Esophagus squamous epithelium (tissue), 5 donors: Measurements from ENCODE around the gene PVALEF. TPM values are rescaled to one million over a fixed set of nuclear protein-coding genes. Genes with fewer than 3 reads are reported as not detected.

ENCODE experiments used
- DNase-seq: peaks from one replicate; lab custom pipeline; 2025; lab: John Stamatoyannopoulos, UW
- H3K27ac ChIP-seq, 4 donors: fragments of 200-600 bp; sonication (generic); one replicate each; pipeline ENCODE4 v1.5.1; 2016 to 2019; ENCODE audit warnings: mild to moderate bottlenecking in 1 of 4
- H3K27me3 ChIP-seq, 4 donors: fragments of 200-600 bp; sonication (generic); 1 replicate in 3 of 4; 2 replicates in 1 of 4; pipeline versions ENCODE4 v1.5.1 to v1.6.0; 2017 to 2021; ENCODE audit warnings: antibody characterized with exemption in 1 of 4
- H3K36me3 ChIP-seq, 3 donors: fragments of 200-600 bp; sonication (generic); one replicate each; pipeline ENCODE4 v1.5.1; 2016 to 2019
- H3K4me1 ChIP-seq, 3 donors: fragments of 200-600 bp; sonication (generic); one replicate each; pipeline ENCODE4 v1.5.1; 2017 to 2019
- H3K4me3 ChIP-seq, 4 donors: fragments of 200-600 bp; sonication (generic); 1 replicate in 3 of 4; 2 replicates in 1 of 4; pipeline ENCODE4 v1.5.1; 2016 to 2019; ENCODE audit warnings: mild to moderate bottlenecking in 2 of 4, moderate library complexity in 1 of 4
- H3K9me3 ChIP-seq, 3 donors: fragments of 200-600 bp; sonication (generic); one replicate each; pipeline ENCODE4 v1.5.1; 2016 to 2019
- POLR2A ChIP-seq, 4 donors: fragments of 450-650 bp; IDR thresholded peaks; one replicate each; pipeline ENCODE4 v1.6.1; 2017; ENCODE audit warnings: antibody characterized with exemption in 4 of 4, mild to moderate bottlenecking in 4 of 4, moderate library complexity in 3 of 4
- WGBS, 2 donors: methylation state at CpG; one replicate each; pipeline ENCODE4 v1.1.5; 2018; 5-methylcytosine and 5-hydroxymethylcytosine counted together
- intact Hi-C: fragments of 100-400 bp; cut with DNase I; formaldehyde crosslinking; loops from one replicate; pipeline ENCODE4 v1.15.0; 2022
- total RNA-seq, 4 donors: library from RNA; depleted of rRNA; stranded (reverse); fragments of >200 nt; gene quantifications; one replicate each; pipeline ENCODE4 v1.1.0, GENCODE V29; 2016
- TF ChIP-seq, protein P1 (sequence below), 6 experiments: fragments of 450-650 bp in 4 of 6; fragments of 200-600 bp in 2 of 6; sonication (generic) in 2 of 6; IDR thresholded peaks; one replicate each; pipeline ENCODE4 v1.5.1; 2016 to 2019; ENCODE audit warnings: antibody characterized with exemption in 6 of 6, mild to moderate bottlenecking in 4 of 6, moderate library complexity in 4 of 6
- donor health status: DM: yes; HTN: yes; CAD: no.

Gene PVALEF
- total RNA-seq, 4 donors from 2014 or later, result not detected

DNA sequence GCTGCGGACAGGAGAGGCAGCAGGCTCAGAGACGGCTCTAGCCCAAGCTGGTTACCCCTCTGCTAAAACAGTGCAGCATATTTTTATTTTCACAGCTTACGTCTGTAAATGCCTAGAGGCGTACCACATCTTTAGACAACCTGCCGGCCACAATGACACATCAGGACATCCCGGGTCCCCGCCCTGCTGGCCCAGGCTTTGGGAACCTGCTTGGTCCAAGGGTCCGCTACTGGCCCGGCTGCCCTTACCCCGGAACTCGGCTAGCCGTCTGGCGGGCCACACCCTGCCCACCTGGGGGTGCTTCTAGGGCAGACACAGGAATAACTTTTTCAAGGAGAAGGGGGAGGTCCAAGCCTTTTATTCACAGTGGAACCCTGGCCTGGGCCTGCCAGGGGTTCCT lies 53.2 kb downstream of the PVALEF start:
- Histone ChIP-seq H3K27ac (no peak overlapping the region), H3K36me3 (peaks cover 0 to 15% (median 0%) of the 10 kb centered on the region in 3 donors), H3K9me3 (no peaks in the 10 kb centered on the region), H3K4me1 (peaks cover 13 to 21% (median 18%) of the 10 kb centered on the region in 3 donors), H3K4me3 (no peak overlapping the region), H3K27me3 (no peaks in the 10 kb centered on the region)
- intact Hi-C loops, result no loop called here
- 70 to 88% methylated on average over 3 to 9 of the region's 13 CpGs for WGBS, 2 donors
- DNase-seq, result no peak
- no peak for TF ChIP-seq POLR2A (IDR thresholded peaks at IDR 0.05)
- TF ChIP-seq, protein P1, sequence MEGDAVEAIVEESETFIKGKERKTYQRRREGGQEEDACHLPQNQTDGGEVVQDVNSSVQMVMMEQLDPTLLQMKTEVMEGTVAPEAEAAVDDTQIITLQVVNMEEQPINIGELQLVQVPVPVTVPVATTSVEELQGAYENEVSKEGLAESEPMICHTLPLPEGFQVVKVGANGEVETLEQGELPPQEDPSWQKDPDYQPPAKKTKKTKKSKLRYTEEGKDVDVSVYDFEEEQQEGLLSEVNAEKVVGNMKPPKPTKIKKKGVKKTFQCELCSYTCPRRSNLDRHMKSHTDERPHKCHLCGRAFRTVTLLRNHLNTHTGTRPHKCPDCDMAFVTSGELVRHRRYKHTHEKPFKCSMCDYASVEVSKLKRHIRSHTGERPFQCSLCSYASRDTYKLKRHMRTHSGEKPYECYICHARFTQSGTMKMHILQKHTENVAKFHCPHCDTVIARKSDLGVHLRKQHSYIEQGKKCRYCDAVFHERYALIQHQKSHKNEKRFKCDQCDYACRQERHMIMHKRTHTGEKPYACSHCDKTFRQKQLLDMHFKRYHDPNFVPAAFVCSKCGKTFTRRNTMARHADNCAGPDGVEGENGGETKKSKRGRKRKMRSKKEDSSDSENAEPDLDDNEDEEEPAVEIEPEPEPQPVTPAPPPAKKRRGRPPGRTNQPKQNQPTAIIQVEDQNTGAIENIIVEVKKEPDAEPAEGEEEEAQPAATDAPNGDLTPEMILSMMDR (IDR thresholded peaks at IDR 0.05), result no peak

DNA sequence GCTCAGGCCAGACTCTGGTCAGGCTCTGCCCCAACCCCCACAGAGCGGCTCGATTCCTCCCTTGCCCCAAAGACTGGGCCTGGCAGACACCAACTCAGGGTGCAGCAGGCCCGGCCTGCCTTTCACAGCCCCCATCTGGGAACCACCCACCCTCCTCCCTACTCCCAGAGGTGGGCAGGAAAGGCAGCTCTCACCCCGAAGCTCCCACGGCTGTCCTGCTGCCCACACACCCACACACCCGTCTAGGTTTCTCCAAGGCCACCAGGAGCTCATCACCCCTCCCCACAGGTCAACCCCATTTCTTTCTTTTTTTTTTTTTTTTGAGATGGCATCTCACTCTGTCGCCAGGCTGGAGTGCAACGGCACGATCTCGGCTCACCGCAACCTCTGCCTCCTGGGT lies 53.7 kb downstream of the PVALEF start:
- no peak for DNase-seq
- Histone ChIP-seq H3K27me3 (no peaks in the 10 kb centered on the region), H3K4me1 (peaks cover 17 to 26% (median 22%) of the 10 kb centered on the region in 3 donors), H3K4me3 (no peak overlapping the region), H3K9me3 (no peaks in the 10 kb centered on the region), H3K36me3 (peaks cover 0 to 15% (median 0%) of the 10 kb centered on the region in 3 donors), H3K27ac (no peak overlapping the region)
- intact Hi-C loops, result no loop called here
- 91 to 92% methylated on average over 8 to 11 of the region's 11 CpGs for WGBS, 2 donors
- no peak for TF ChIP-seq POLR2A (IDR thresholded peaks at IDR 0.05)
- TF ChIP-seq, protein P1 (IDR thresholded peaks at IDR 0.05), result no peak

DNA sequence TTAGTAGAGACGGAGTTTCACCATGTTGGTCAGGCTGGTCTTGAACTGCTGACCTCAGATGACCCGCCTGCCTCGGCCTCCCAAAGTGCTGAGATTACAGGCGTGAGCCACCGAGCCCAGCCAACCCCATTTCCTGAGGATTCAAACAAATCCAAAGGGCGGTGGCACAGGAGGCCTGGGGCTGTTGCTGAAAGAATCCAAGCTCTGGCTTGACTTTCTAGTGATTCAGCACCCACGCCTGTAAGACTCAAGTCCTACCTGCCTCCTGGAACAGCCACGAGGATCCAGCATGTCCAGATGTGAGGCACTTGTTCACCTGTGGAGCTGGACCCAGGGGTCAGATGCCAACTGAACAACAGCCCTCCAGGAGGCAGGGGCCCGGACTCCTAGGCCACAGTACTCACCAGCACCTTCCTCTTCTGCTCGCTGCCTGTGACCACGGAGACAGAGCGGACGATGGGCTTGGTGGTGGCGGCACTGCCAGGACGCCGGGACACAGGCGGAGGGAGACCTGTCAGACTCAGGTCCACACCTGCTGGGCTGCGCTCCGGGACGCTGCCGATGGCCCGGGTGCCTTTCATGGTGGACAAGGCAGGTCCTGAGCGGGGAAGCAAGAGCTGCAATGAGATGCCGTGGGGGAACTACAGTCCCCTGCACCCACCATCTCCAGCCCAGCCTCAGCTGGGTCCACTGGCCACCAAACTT lies 54.3 kb downstream of the PVALEF start:
- intact Hi-C loops, result no loop called here
- no peak overlapping the region for H3K4me3 ChIP-seq
- WGBS, 2 donors, result 60 to 100% methylated on average over 1 to 8 of the region's 24 CpGs
- H3K36me3 ChIP-seq, result peaks cover 0 to 15% (median 0%) of the 10 kb centered on the region in 3 donors
- peaks cover 17 to 26% (median 22%) of the 10 kb centered on the region in 3 donors for H3K4me1 ChIP-seq
- no peaks in the 10 kb centered on the region for H3K27me3 ChIP-seq
- no peak overlapping the region for H3K27ac ChIP-seq
- TF ChIP-seq, protein P1 (IDR thresholded peaks at IDR 0.05), result no peak
- no peak for TF ChIP-seq POLR2A (IDR thresholded peaks at IDR 0.05)
- DNase-seq, result no peak
- no peaks in the 10 kb centered on the region for H3K9me3 ChIP-seq

DNA sequence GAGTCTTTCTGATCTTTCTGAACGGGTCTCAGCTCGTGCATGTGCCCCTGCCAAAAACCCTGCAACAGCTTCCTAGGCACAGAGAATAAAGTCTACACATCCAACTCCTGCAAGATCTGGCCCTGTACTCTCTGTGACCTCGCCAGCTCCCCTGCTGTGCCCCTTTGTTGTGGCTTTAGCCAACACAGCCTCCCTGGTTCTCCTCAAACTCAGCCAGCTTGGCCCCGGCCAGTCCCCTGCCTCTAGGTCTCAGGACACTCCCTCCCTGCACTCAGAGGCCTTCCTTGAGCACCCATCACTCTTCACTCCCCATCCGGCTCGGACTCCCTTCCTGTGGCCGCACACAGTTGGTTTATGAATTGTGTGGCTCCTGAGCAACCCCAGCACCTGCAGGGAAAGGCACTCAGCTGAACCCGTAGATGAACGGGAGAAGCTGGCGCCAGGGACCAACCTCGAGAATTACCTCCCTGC lies 56.1 kb downstream of the PVALEF start:
- no peaks in the 10 kb centered on the region for H3K9me3 ChIP-seq
- TF ChIP-seq, protein P1 (IDR thresholded peaks at IDR 0.05), result no peak
- H3K4me1 ChIP-seq, result peaks cover 17 to 26% (median 22%) of the 10 kb centered on the region in 3 donors
- no peaks in the 10 kb centered on the region for H3K27me3 ChIP-seq
- H3K4me3 ChIP-seq, result peak overlapping the region in 1 of 4 donors; percentile 78
- WGBS, 2 donors, result 58 to 67% methylated on average over 4 to 5 of the region's 11 CpGs
- no peak overlapping the region for H3K27ac ChIP-seq
- H3K36me3 ChIP-seq, result peaks cover 0 to 15% (median 0%) of the 10 kb centered on the region in 3 donors
- DNase-seq, result no peak
- intact Hi-C loops, result no loop called here

DNA sequence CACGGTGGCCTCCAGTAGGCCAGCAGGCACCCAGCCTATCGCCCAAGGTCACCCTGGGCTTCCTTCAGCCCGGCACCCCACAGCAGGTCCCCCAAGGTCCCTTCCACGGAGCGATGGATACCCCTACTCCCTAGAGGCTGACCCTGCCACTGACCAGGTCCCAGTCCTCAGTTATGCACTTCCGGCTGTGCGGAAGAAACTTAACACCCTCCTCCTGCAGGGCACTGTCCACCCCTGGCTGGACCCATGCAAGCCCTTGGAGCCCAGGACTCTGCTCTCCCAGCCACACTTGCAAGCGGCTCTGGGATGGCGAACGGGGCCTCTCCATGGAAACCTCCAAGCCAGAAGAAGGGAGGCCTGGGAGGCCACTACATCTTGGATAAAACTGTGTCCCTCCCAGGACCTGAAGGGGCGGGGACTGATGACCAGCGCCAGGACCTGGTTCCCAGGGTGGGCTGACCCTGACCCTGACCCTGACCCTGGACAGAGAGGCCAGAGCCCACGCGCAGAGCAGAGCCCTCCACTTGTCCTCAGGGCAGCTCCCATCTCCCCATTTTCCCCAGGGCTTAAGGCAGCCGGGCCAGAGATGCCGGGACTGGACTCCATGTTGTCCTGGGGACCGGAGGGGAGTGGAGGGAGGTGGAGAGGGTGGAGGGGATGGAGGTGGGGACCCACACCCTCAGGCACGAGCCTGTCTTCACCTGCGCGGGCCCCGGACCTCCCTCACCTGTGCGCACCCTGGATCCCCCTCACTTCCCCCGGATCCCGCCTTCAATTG lies 56.7 kb downstream of the PVALEF start:
- intact Hi-C loops, result no loop called here
- Histone ChIP-seq H3K27ac (peak overlapping the region in 3 of 4 donors; percentile 21 to 71 (median 53)), H3K36me3 (peaks cover 0 to 15% (median 0%) of the 10 kb centered on the region in 3 donors), H3K4me3 (peak overlapping the region; percentile 51 to 82 (median 68)), H3K27me3 (no peaks in the 10 kb centered on the region), H3K4me1 (peaks cover 17 to 26% (median 22%) of the 10 kb centered on the region in 3 donors), H3K9me3 (no peaks in the 10 kb centered on the region)
- no peak for TF ChIP-seq POLR2A (IDR thresholded peaks at IDR 0.05)
- TF ChIP-seq, protein P1 (IDR thresholded peaks at IDR 0.05), result no peak
- 0 to 6% methylated on average over 5 to 7 of the region's 24 CpGs for WGBS, 2 donors
- DNase-seq, result no peak
